ENCODE data around the gene CIITA. TPM values are rescaled to one million over a fixed set of nuclear protein-coding genes. Genes with fewer than 3 reads are reported as not detected.

CIITA gene
- total and polyA plus RNA-seq, 2 experiments from 2014 or later, result 0.06 to 1.1 TPM

DNA sequence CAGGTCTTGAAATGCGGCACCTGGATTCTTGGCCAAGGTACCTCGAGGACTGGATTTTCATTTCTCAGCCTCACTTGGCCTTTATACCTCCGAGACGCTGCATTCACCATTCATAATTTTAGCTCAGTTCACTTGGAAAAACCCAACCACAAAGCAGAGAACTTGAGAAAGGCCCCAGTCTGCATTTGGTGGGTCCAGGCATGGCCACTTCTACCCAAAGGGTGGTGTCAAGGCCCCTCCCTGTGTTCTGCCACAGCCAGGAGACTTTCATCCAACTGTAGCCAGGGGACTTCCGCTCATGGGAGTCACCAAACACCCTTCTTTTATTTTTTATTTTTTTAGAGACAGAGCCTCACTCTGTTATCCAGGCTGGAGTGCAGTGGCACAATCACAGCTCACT, 43.7 kb upstream of the CIITA start:
- Histone ChIP-seq H3K4me1 (ENCODE audit: low read depth) (no peaks in the 10 kb centered on the region), H3K36me3 (no peaks in the 10 kb centered on the region), H3K27ac (no peak overlapping the region), H3K4me3 (no peak overlapping the region), H3K27me3 (peaks cover 3% of the 10 kb centered on the region), H3K9me3 (ENCODE audit: low read depth) (no peaks in the 10 kb centered on the region)
- no peak for DNase-seq (ENCODE audit: low read depth in 1 of 2, low spot score in 1 of 2)
- TF ChIP-seq, protein P1, sequence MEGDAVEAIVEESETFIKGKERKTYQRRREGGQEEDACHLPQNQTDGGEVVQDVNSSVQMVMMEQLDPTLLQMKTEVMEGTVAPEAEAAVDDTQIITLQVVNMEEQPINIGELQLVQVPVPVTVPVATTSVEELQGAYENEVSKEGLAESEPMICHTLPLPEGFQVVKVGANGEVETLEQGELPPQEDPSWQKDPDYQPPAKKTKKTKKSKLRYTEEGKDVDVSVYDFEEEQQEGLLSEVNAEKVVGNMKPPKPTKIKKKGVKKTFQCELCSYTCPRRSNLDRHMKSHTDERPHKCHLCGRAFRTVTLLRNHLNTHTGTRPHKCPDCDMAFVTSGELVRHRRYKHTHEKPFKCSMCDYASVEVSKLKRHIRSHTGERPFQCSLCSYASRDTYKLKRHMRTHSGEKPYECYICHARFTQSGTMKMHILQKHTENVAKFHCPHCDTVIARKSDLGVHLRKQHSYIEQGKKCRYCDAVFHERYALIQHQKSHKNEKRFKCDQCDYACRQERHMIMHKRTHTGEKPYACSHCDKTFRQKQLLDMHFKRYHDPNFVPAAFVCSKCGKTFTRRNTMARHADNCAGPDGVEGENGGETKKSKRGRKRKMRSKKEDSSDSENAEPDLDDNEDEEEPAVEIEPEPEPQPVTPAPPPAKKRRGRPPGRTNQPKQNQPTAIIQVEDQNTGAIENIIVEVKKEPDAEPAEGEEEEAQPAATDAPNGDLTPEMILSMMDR (IDR thresholded peaks at IDR 0.05; ENCODE audit: low read depth, low read length), result no peak

DNA sequence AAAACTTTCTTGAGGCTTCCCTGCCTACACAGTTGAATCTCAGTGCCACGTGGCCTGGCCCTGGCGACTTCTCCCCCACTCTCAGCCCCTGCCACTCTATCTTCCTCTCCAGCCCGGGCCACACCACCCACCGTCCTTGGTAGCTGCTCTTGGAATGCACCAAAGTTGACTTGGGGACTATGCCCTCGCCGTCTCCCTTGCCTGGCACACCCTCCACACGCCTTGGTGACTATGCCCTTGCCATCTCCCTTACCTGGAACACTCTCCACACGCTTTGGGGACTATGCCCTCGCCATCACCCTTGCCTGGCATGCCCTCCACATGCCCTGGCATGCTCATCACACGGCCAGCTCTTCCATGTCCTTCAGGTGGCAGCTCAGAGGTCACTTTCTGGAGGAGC, 42.9 kb upstream of the CIITA start:
- Histone ChIP-seq H3K4me3 (no peak overlapping the region), H3K9me3 (ENCODE audit: low read depth) (no peaks in the 10 kb centered on the region), H3K36me3 (no peaks in the 10 kb centered on the region), H3K27ac (no peak overlapping the region), H3K4me1 (ENCODE audit: low read depth) (no peaks in the 10 kb centered on the region), H3K27me3 (peaks cover 3% of the 10 kb centered on the region)
- TF ChIP-seq, protein P1 (IDR thresholded peaks at IDR 0.05; ENCODE audit: low read depth, low read length), result no peak
- DNase-seq (ENCODE audit: low read depth in 1 of 2, low spot score in 1 of 2), result no peak

DNA sequence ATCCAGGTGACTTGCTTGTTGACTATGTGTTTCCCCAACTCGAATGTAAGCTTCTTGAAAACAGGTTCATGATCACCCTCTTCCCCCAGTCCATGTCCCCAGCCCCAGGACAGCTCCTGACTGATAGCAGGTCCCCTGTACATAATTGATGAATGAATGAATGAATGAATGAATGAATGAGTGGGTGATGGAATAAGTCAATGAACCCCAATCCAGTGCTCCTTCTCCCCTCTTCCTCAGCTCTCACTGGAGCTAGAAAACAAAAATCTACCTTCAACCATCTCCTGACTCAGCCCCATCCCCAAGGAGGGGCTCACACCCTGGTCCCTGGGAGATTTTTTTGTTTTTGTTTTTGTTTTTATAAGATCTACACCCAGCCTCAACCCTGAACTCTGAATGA, 42.2 kb upstream of the CIITA start:
- TF ChIP-seq, protein P1 (IDR thresholded peaks at IDR 0.05; ENCODE audit: low read depth, low read length), result no peak
- no peaks in the 10 kb centered on the region for H3K36me3 ChIP-seq

DNA sequence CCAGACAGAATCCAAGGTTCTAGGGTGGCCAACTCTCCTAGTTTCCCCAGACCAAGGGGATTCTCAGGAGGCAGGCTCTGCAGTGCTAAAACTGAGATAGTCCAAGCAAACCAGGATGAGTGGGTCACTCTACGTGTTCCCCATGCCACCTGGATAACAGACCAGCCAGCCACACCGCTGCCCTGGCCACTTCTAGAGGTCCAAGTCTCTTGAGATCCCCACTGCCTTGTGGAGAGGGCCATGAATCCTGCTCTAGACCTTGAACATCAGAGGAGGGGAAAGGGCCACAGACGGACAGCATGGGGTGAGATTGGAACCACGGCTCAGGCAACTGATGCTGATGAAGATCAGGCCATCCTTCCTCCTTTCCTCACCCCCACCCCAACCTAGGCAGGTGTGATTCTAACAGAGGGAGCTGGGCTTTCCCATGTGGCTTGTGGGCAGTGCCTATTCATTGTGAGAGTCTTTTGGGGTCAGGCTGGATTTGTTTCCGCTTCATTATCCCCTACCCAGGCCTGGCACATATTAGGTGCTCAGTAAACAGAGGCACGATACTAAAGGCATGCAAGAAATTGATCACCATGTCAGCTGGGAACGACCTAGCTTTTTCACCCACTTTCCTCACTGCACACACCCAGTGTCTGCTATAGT, 41.6 kb upstream of the CIITA start:
- DNase-seq (ENCODE audit: low read depth in 1 of 2, low spot score in 1 of 2), result no peak
- no peak overlapping the region for H3K27ac ChIP-seq
- no peaks in the 10 kb centered on the region for H3K4me1 ChIP-seq (ENCODE audit: low read depth)
- no peaks in the 10 kb centered on the region for H3K36me3 ChIP-seq
- H3K27me3 ChIP-seq, result peaks cover 3% of the 10 kb centered on the region
- no peak overlapping the region for H3K4me3 ChIP-seq
- TF ChIP-seq, protein P1 (IDR thresholded peaks at IDR 0.05; ENCODE audit: low read depth, low read length), result no peak
- H3K9me3 ChIP-seq (ENCODE audit: low read depth), result no peaks in the 10 kb centered on the region

More for the DNA sequence above, 42.2 kb upstream of the CIITA start:
- Histone ChIP-seq H3K9me3 (ENCODE audit: low read depth) (no peaks in the 10 kb centered on the region), H3K27me3 (peaks cover 3% of the 10 kb centered on the region), H3K27ac (no peak overlapping the region), H3K4me1 (ENCODE audit: low read depth) (no peaks in the 10 kb centered on the region), H3K4me3 (no peak overlapping the region)
- no peak for DNase-seq (ENCODE audit: low read depth in 1 of 2, low spot score in 1 of 2)

DNA sequence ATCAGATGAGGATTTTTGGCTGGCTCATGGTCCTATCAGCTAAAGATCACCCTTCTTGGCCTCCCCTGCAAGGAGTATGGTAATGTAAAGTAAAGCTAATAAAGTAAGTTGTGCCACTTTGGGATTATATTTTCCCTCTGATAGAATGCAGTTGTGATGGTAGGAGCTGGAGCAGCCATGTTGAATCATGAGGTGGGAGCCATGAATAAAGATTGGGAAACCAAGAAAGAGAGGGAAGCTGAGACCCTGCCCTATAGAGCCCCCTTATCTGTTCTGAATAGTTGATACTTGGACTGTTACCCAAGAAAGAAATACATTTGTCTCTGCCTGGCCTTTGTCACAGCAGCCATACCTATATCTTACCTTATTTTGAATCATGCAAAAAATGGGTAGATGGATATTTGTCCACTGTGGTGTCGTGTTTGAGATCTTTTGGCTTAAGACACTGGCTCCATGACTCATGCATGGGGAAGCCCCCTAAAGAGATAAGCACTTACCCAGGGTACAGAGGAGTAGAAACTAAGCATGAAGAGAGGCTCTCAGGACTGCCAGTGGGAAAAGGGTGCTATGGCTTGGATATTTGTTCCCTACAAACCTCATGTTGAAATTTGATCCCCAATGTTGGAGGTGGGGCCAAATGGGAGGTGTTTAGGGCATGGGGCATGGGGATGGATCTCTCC, 40.7 kb upstream of the CIITA start:
- Histone ChIP-seq H3K27ac (no peak overlapping the region), H3K4me3 (no peak overlapping the region), H3K36me3 (no peaks in the 10 kb centered on the region), H3K9me3 (ENCODE audit: low read depth) (no peaks in the 10 kb centered on the region), H3K27me3 (peaks cover 3% of the 10 kb centered on the region), H3K4me1 (ENCODE audit: low read depth) (no peaks in the 10 kb centered on the region)
- TF ChIP-seq, protein P1 (IDR thresholded peaks at IDR 0.05; ENCODE audit: low read depth, low read length), result no peak
- no peak for DNase-seq (ENCODE audit: low read depth in 1 of 2, low spot score in 1 of 2)
